Measurements from ENCODE around the gene TMEM263. TPM values are rescaled to one million over a fixed set of nuclear protein-coding genes. Genes with fewer than 3 reads are reported as not detected.

TMEM263 gene
- total and polyA plus RNA-seq, 2 experiments from 2014 or later = 7.1 to 10.4 TPM

DNA sequence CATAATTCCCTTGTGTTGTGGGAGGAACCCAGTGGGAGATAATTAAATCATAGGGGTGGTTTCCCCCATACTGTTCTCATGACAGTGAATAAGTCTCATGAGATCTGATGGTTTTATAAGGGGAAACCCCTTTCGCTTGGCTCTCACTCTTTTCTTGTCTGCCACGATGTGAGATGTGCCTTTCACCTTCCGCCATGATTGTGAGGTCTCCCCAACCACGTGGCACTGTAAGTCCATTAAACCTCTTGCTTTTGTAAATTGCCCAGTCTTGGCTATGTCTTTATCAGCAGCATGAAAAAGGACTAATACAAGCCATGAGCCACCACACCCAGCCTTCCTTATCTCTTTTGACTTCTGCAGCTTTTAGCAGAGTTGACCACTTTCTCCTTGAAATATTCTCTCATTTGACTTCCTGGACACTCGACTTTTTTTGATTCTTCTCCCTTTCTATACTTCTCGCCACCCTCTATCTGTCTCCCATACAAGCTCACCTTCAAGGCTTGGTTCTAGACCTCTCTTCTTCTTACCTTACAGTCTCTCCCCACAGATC is 29.0 kb downstream of the TMEM263 start:
- Mint-ChIP-seq H3K36me3 (ENCODE audit: low read depth) (peaks cover 20% of the 10 kb centered on the region), H3K27ac (no peak overlapping the region), H3K9me3 (no peaks in the 10 kb centered on the region), H3K4me1 (peaks cover 23% of the 10 kb centered on the region), H3K4me3 (no peak overlapping the region), H3K27me3 (ENCODE audit: insufficient read depth, low read depth, poor library complexity) (peaks cover 5% of the 10 kb centered on the region)
- H3K4me2 ChIP-seq = no peak overlapping the region
- no peaks in the 10 kb centered on the region for H3K9me2 ChIP-seq (ENCODE audit: insufficient read depth)
- TF ChIP-seq, protein P1, sequence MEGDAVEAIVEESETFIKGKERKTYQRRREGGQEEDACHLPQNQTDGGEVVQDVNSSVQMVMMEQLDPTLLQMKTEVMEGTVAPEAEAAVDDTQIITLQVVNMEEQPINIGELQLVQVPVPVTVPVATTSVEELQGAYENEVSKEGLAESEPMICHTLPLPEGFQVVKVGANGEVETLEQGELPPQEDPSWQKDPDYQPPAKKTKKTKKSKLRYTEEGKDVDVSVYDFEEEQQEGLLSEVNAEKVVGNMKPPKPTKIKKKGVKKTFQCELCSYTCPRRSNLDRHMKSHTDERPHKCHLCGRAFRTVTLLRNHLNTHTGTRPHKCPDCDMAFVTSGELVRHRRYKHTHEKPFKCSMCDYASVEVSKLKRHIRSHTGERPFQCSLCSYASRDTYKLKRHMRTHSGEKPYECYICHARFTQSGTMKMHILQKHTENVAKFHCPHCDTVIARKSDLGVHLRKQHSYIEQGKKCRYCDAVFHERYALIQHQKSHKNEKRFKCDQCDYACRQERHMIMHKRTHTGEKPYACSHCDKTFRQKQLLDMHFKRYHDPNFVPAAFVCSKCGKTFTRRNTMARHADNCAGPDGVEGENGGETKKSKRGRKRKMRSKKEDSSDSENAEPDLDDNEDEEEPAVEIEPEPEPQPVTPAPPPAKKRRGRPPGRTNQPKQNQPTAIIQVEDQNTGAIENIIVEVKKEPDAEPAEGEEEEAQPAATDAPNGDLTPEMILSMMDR (conservative IDR thresholded peaks at IDR 0.05; ENCODE audit: low read depth in 2 of 2) = no peak
- TF ChIP-seq, protein P2, sequence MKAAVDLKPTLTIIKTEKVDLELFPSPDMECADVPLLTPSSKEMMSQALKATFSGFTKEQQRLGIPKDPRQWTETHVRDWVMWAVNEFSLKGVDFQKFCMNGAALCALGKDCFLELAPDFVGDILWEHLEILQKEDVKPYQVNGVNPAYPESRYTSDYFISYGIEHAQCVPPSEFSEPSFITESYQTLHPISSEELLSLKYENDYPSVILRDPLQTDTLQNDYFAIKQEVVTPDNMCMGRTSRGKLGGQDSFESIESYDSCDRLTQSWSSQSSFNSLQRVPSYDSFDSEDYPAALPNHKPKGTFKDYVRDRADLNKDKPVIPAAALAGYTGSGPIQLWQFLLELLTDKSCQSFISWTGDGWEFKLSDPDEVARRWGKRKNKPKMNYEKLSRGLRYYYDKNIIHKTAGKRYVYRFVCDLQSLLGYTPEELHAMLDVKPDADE (IDR thresholded peaks at IDR 0.05) = no peak
- TF ChIP-seq ZNF331 (CRISPR knock-in tag; IDR thresholded peaks at IDR 0.05; ENCODE audit: low read depth) = no peak
- H3K4me1 ChIP-seq (ENCODE audit: insufficient read depth) = peaks cover 13% of the 10 kb centered on the region
- 0 out of 2 replicates have a peak, but pooled peaks cover 4% of the 10 kb centered on the region for H3K79me2 ChIP-seq (replicated peaks; ENCODE audit: insufficient read depth)
- H3F3A ChIP-seq (replicated peaks; ENCODE audit: low read depth) = no peaks in the 10 kb centered on the region; the same call in 1 of the 2 replicates
- no peaks in the 10 kb centered on the region; the same call in 1 of the 2 replicates for H4K20me1 ChIP-seq (replicated peaks; ENCODE audit: insufficient read depth)
- no peak overlapping the region for H3K4me3 ChIP-seq
- no peak overlapping the region for H3K27ac ChIP-seq (ENCODE audit: low read depth)
- DNase-seq (ENCODE audit: low spot score) (no peak), ATAC-seq (no peak)
- no peaks in the 10 kb centered on the region for H3K36me3 ChIP-seq (ENCODE audit: insufficient read depth)
- H3K27me3 ChIP-seq (ENCODE audit: insufficient read depth) = no peaks in the 10 kb centered on the region
- H2AFZ ChIP-seq = no peak overlapping the region

DNA sequence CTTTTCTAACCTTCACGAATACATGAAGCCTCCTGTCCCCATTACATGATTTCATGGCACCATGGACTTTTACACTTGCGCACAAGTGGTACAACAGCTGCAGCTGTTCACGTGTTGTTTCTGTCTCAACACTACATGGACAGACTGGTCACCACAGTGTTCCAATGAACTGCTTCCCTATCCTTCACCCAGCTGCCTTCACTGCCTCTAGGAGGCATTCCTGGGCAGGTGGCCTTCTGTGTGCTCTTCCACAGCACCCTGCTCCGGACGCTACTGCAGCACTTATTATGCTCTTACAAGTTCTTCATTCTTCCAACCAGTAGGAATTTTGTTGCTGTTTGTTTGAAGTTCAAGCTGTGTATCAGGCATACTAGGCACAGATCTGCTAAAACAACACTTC is 29.8 kb downstream of the TMEM263 start:
- H3K4me1 ChIP-seq (ENCODE audit: insufficient read depth) = peaks cover 13% of the 10 kb centered on the region
- no peaks in the 10 kb centered on the region for H3K9me2 ChIP-seq (ENCODE audit: insufficient read depth)
- ATAC-seq (no peak), DNase-seq (ENCODE audit: low spot score) (no peak)
- H2AFZ ChIP-seq = no peak overlapping the region
- H3K27me3 ChIP-seq (ENCODE audit: insufficient read depth) = no peaks in the 10 kb centered on the region
- H3K4me2 ChIP-seq = 0 out of 2 replicates have a peak overlapping the region, but pooled peaks have one; percentile 97
- Mint-ChIP-seq H3K4me1 (peaks cover 23% of the 10 kb centered on the region), H3K27ac (no peak overlapping the region), H3K9me3 (no peaks in the 10 kb centered on the region), H3K36me3 (ENCODE audit: low read depth) (peaks cover 20% of the 10 kb centered on the region), H3K4me3 (peak overlapping the region; percentile 89; the same call in 2 of the 3 replicates), H3K27me3 (ENCODE audit: insufficient read depth, low read depth, poor library complexity) (peaks cover 5% of the 10 kb centered on the region)
- H3K4me3 ChIP-seq = no peak overlapping the region
- H3K36me3 ChIP-seq (ENCODE audit: insufficient read depth) = no peaks in the 10 kb centered on the region
- no peaks in the 10 kb centered on the region; the same call in 1 of the 2 replicates for H4K20me1 ChIP-seq (replicated peaks; ENCODE audit: insufficient read depth)
- 0 out of 2 replicates have a peak, but pooled peaks cover 4% of the 10 kb centered on the region for H3K79me2 ChIP-seq (replicated peaks; ENCODE audit: insufficient read depth)
- H3F3A ChIP-seq (replicated peaks; ENCODE audit: low read depth) = no peaks in the 10 kb centered on the region; the same call in 1 of the 2 replicates
- H3K27ac ChIP-seq (ENCODE audit: low read depth) = no peak overlapping the region
- TF ChIP-seq EZH2phosphoT487 (IDR thresholded peaks at IDR 0.05; ENCODE audit: unreplicated experiment) (no peak), EZH2 (IDR thresholded peaks at IDR 0.05; ENCODE audit: low read depth, unreplicated experiment) (no peak), POLR2AphosphoS5 (IDR thresholded peaks at IDR 0.05; ENCODE audit: low read depth) (no peak), CREB1 (CRISPR knock-in tag; IDR thresholded peaks at IDR 0.05; ENCODE audit: low read depth) (no peak)
- TF ChIP-seq, protein P2 (IDR thresholded peaks at IDR 0.05) = no peak
- TF ChIP-seq, protein P3, sequence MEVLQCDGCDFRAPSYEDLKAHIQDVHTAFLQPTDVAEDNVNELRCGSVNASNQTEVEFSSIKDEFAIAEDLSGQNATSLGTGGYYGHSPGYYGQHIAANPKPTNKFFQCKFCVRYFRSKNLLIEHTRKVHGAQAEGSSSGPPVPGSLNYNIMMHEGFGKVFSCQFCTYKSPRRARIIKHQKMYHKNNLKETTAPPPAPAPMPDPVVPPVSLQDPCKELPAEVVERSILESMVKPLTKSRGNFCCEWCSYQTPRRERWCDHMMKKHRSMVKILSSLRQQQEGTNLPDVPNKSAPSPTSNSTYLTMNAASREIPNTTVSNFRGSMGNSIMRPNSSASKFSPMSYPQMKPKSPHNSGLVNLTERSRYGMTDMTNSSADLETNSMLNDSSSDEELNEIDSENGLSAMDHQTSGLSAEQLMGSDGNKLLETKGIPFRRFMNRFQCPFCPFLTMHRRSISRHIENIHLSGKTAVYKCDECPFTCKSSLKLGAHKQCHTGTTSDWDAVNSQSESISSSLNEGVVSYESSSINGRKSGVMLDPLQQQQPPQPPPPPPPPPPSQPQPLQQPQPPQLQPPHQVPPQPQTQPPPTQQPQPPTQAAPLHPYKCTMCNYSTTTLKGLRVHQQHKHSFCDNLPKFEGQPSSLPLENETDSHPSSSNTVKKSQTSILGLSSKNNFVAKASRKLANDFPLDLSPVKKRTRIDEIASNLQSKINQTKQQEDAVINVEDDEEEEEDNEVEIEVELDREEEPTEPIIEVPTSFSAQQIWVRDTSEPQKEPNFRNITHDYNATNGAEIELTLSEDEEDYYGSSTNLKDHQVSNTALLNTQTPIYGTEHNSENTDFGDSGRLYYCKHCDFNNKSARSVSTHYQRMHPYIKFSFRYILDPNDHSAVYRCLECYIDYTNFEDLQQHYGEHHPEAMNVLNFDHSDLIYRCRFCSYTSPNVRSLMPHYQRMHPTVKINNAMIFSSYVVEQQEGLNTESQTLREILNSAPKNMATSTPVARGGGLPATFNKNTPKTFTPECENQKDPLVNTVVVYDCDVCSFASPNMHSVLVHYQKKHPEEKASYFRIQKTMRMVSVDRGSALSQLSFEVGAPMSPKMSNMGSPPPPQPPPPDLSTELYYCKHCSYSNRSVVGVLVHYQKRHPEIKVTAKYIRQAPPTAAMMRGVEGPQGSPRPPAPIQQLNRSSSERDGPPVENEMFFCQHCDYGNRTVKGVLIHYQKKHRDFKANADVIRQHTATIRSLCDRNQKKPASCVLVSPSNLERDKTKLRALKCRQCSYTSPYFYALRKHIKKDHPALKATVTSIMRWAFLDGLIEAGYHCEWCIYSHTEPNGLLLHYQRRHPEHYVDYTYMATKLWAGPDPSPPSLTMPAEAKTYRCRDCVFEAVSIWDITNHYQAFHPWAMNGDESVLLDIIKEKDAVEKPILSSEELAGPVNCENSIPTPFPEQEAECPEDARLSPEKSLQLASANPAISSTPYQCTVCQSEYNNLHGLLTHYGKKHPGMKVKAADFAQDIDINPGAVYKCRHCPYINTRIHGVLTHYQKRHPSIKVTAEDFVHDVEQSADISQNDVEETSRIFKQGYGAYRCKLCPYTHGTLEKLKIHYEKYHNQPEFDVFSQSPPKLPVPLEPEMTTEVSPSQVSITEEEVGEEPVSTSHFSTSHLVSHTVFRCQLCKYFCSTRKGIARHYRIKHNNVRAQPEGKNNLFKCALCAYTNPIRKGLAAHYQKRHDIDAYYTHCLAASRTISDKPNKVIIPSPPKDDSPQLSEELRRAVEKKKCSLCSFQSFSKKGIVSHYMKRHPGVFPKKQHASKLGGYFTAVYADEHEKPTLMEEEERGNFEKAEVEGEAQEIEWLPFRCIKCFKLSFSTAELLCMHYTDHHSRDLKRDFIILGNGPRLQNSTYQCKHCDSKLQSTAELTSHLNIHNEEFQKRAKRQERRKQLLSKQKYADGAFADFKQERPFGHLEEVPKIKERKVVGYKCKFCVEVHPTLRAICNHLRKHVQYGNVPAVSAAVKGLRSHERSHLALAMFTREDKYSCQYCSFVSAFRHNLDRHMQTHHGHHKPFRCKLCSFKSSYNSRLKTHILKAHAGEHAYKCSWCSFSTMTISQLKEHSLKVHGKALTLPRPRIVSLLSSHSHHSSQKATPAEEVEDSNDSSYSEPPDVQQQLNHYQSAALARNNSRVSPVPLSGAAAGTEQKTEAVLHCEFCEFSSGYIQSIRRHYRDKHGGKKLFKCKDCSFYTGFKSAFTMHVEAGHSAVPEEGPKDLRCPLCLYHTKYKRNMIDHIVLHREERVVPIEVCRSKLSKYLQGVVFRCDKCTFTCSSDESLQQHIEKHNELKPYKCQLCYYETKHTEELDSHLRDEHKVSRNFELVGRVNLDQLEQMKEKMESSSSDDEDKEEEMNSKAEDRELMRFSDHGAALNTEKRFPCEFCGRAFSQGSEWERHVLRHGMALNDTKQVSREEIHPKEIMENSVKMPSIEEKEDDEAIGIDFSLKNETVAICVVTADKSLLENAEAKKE (CRISPR knock-in tag; IDR thresholded peaks at IDR 0.05) = no peak

All from GM23338 (cell line).